ENCODE data around the gene NACAD.

DNA sequence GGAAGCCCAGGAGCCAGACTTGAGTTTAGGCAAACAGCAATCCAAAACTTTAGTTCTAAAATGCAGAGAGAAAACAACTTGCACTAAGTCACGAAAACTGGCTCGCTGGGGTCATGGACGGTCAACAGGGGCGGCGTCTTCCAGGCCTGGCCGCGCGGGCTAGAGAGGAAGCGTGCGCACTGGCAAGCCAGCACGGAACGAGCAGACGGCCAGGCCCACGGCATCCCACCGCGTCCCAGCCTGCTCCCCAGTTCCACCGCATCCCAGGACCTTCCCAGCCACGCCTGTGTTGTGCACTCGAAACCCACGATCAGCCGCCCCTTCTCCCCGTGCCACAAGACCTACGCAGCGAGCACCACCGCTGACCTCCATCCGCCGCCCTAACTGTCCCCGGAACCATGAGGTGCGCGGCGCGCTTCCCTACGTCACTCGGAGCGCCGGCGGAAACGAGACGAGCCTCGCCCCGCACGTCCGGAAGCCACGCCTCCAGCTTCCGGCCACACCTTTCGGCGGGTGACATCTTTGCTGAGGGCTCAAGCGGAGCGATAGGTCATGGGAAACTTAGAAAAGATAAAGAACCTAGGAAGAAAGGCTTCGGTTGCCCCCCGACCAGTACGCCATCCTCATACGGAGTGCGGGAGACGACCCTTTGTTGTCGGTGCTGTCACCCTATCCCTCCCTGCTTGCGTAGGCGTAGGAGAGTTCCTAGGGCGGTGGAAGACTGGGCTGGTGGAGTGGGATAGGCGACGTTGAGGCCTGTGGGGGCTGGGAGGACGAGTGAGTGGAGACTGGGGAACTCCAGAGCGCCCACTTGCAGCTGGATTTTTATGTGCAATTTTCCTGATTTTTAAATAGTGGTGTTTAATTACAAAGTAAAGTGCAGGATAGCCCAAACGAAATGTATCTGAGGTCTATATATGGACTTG is 22.8 kb upstream of the NACAD start, which contains the start of gene TBRG4:
- TF ChIP-seq, protein P1, sequence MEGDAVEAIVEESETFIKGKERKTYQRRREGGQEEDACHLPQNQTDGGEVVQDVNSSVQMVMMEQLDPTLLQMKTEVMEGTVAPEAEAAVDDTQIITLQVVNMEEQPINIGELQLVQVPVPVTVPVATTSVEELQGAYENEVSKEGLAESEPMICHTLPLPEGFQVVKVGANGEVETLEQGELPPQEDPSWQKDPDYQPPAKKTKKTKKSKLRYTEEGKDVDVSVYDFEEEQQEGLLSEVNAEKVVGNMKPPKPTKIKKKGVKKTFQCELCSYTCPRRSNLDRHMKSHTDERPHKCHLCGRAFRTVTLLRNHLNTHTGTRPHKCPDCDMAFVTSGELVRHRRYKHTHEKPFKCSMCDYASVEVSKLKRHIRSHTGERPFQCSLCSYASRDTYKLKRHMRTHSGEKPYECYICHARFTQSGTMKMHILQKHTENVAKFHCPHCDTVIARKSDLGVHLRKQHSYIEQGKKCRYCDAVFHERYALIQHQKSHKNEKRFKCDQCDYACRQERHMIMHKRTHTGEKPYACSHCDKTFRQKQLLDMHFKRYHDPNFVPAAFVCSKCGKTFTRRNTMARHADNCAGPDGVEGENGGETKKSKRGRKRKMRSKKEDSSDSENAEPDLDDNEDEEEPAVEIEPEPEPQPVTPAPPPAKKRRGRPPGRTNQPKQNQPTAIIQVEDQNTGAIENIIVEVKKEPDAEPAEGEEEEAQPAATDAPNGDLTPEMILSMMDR (IDR thresholded peaks at IDR 0.05), result peak; percentile 76
- no peak for TF ChIP-seq ZFX (IDR thresholded peaks at IDR 0.05; ENCODE audit: borderline replicate concordance)
